IMR-90 (cell line): ENCODE results near the gene FCRL1. TPM values are rescaled to one million over a fixed set of nuclear protein-coding genes. Genes with fewer than 3 reads are reported as not detected.

Experiments
- ATAC-seq: fragments of 200-7000 bp; cut with Tn5 transposase; 2 replicates; pipeline ENCODE4 v1.9.1; 2020; ENCODE audit warnings: low read depth, mild to moderate bottlenecking, moderate library complexity
- BruUV-seq: library from RNA; stranded (reverse); fragments of 400-500 nt; replicated peaks from 2 replicates; lab custom pipeline; 2021; lab: Mats Ljungman, UMichigan
- CTCF ChIA-PET: fragments of 300-600 bp; formaldehyde crosslinking; extraction: SDS; loops from one replicate; lab custom pipeline; 2021; ENCODE audit warnings: antibody characterized with exemption; lab: Yijun Ruan, JAX
- POLR2A ChIA-PET: fragments of 300-600 bp; sonication (Branson Sonifier 250); formaldehyde crosslinking; loops from one replicate; lab custom pipeline; 2022; ENCODE audit warnings: antibody characterized with exemption; ENCODE audit not compliant: unreplicated experiment; lab: Charles Lee
- DNase-seq: peaks from one replicate; pipeline ENCODE4 v3.0.0; 2013
- H2AFZ ChIP-seq: replicated peaks from 2 replicates; pipeline ENCODE3; 2013; ENCODE audit warnings: low read length, mild to moderate bottlenecking; ENCODE audit not compliant: poor library complexity
- H2AK5ac ChIP-seq: 2 replicates; pipeline ENCODE4 v1.6.1; 2013; ENCODE audit warnings: low read depth, low read length, inconsistent platforms
- H2AK9ac ChIP-seq: replicated peaks from 2 replicates; pipeline ENCODE3; 2013; ENCODE audit warnings: mild to moderate bottlenecking, low read depth, low read length, moderate library complexity; ENCODE audit not compliant: poor library complexity
- H2BK120ac ChIP-seq: 2 replicates; pipeline ENCODE4 v1.6.1; 2013; ENCODE audit warnings: low read depth, low read length, inconsistent platforms
- H2BK15ac ChIP-seq: 3 replicates; pipeline ENCODE4 v1.6.1; 2013; ENCODE audit warnings: low read depth, low read length, inconsistent platforms
- H2BK20ac ChIP-seq: 2 replicates; pipeline ENCODE4 v1.6.1; 2013; ENCODE audit warnings: low read depth, mild to moderate bottlenecking, inconsistent platforms, low read length, moderate library complexity
- H2BK5ac ChIP-seq: 2 replicates; pipeline ENCODE4 v1.6.1; 2013; ENCODE audit warnings: mild to moderate bottlenecking, low read depth, low read length, inconsistent platforms; ENCODE audit not compliant: poor library complexity, severe bottlenecking
- H3K14ac ChIP-seq: replicated peaks from 2 replicates; pipeline ENCODE4 v1.6.1; 2013; ENCODE audit warnings: low read depth, low read length, inconsistent platforms
- H3K18ac ChIP-seq: 2 replicates; pipeline ENCODE4 v1.6.1; 2013; ENCODE audit warnings: low read depth, low read length, control low read depth
- H3K23ac ChIP-seq: 2 replicates; pipeline ENCODE4 v1.6.1; 2013; ENCODE audit warnings: low read depth, low read length, inconsistent platforms
- H3K27ac ChIP-seq: 2 replicates; pipeline ENCODE4 v1.5.1; 2013; ENCODE audit warnings: mild to moderate bottlenecking, control low read depth, low read length; ENCODE audit not compliant: insufficient read depth
- H3K27me3 ChIP-seq: 2 replicates; pipeline ENCODE4 v1.6.1; 2013; ENCODE audit warnings: low read length; ENCODE audit not compliant: control insufficient read depth, insufficient read depth
- H3K36me3 ChIP-seq: 2 replicates; pipeline ENCODE4 v1.6.1; 2013; ENCODE audit warnings: low read length, mixed read lengths; ENCODE audit not compliant: control insufficient read depth, insufficient read depth
- H3K4ac ChIP-seq: 2 replicates; pipeline ENCODE4 v1.6.1; 2013; ENCODE audit warnings: low read depth, low read length, inconsistent platforms
- H3K4me1 ChIP-seq: 2 replicates; pipeline ENCODE4 v1.6.1; 2013; ENCODE audit warnings: low read length, mixed read lengths; ENCODE audit not compliant: control insufficient read depth, insufficient read depth
- H3K4me2 ChIP-seq: 2 replicates; pipeline ENCODE4 v1.6.1; 2013; ENCODE audit warnings: low read depth, mild to moderate bottlenecking, control low read depth, low read length, moderate library complexity
- H3K4me3 ChIP-seq: 2 replicates; pipeline ENCODE4 v1.5.1; 2013; ENCODE audit warnings: low read depth, mild to moderate bottlenecking, control low read depth, low read length, moderate library complexity; ENCODE audit not compliant: insufficient read depth
- H3K56ac ChIP-seq: 2 replicates; pipeline ENCODE4 v1.6.1; 2013; ENCODE audit warnings: low read length, inconsistent platforms; ENCODE audit not compliant: insufficient read depth; ENCODE audit errors: extremely low read depth
- H3K79me1 ChIP-seq, 2 experiments: 2 replicates each; pipeline ENCODE4 v1.6.1; 2013; ENCODE audit warnings: low read length in 2 of 2, inconsistent platforms in 1 of 2, low read depth in 1 of 2
- H3K9ac ChIP-seq: 2 replicates; pipeline ENCODE4 v1.6.1; 2013; ENCODE audit warnings: low read depth, low read length, control low read depth
- H3K9me1 ChIP-seq: 2 replicates; pipeline ENCODE4 v1.6.1; 2013; ENCODE audit warnings: low read length, inconsistent platforms; ENCODE audit not compliant: insufficient read depth
- H3K9me3 ChIP-seq: 2 replicates; pipeline ENCODE4 v1.6.1; 2013; ENCODE audit warnings: low read length; ENCODE audit not compliant: control insufficient read depth, insufficient read depth
- H4K20me1 ChIP-seq: 2 replicates; pipeline ENCODE4 v1.6.1; 2013; ENCODE audit warnings: low read length, inconsistent platforms; ENCODE audit not compliant: insufficient read depth
- H4K5ac ChIP-seq: 2 replicates; pipeline ENCODE4 v1.6.1; 2013; ENCODE audit warnings: mild to moderate bottlenecking, low read depth, low read length, control low read depth
- H4K8ac ChIP-seq, 2 experiments: 2 replicates each; pipeline ENCODE4 v1.6.1; 2013; ENCODE audit warnings: low read depth in 2 of 2, low read length in 2 of 2, control low read depth in 1 of 2, inconsistent platforms in 1 of 2
- H4K91ac ChIP-seq: 2 replicates; pipeline ENCODE4 v1.6.1; 2013; ENCODE audit warnings: low read depth, low read length, inconsistent platforms; ENCODE audit not compliant: insufficient read depth
- BHLHE40 ChIP-seq: fragments of 150-350 bp; IDR thresholded peaks from 2 replicates; pipeline ENCODE4 v1.6.1; 2016; ENCODE audit warnings: mild to moderate bottlenecking, low read depth, low read length
- CTCF ChIP-seq: conservative IDR thresholded peaks from 2 replicates; pipeline ENCODE4 v1.5.1; 2012; ENCODE audit warnings: mild to moderate bottlenecking, low read depth, low read length, improper control_type of control experiment
- ELK1 ChIP-seq: fragments of 150-350 bp; IDR thresholded peaks from 2 replicates; pipeline ENCODE4 v1.6.1; 2016; ENCODE audit warnings: low read depth, mild to moderate bottlenecking, low read length, moderate library complexity, borderline replicate concordance
- FOS ChIP-seq: fragments of 150-350 bp; IDR thresholded peaks from 2 replicates; pipeline ENCODE4 v1.6.1; 2016; ENCODE audit warnings: low read depth, low read length
- MAZ ChIP-seq: IDR thresholded peaks from 2 replicates; pipeline ENCODE4 v1.6.1; 2012; ENCODE audit warnings: low read depth, mild to moderate bottlenecking, low read length, improper control_type of control experiment, moderate library complexity, borderline replicate concordance
- MXI1 ChIP-seq: IDR thresholded peaks from 2 replicates; pipeline ENCODE4 v1.6.1; 2012; ENCODE audit warnings: low read depth, mild to moderate bottlenecking, low read length, moderate library complexity, borderline replicate concordance
- RAD21 ChIP-seq: IDR thresholded peaks from 2 replicates; pipeline ENCODE4 v1.6.1; 2012; ENCODE audit warnings: low read length, improper control_type of control experiment
- RCOR1 ChIP-seq: IDR thresholded peaks from 2 replicates; pipeline ENCODE4 v1.6.1; 2012; ENCODE audit warnings: mild to moderate bottlenecking, low read length, improper control_type of control experiment; ENCODE audit not compliant: insufficient replicate concordance
- SMC3 ChIP-seq: fragments of 150-350 bp; IDR thresholded peaks from 2 replicates; pipeline ENCODE4 v1.6.1; 2016; ENCODE audit warnings: low read depth, mild to moderate bottlenecking, antibody characterized with exemption, low read length, moderate library complexity
- USF2 ChIP-seq: fragments of 150-350 bp; IDR thresholded peaks from 2 replicates; pipeline ENCODE4 v1.6.1; 2017; ENCODE audit warnings: mild to moderate bottlenecking, antibody characterized with exemption, low read length, low read depth
- WGBS, 2 experiments: methylation state at CpG; one replicate each; pipeline versions ENCODE4 v1.1.5 to v1.1.7; 2013; ENCODE audit warnings: missing lambda C conversion rate in 2 of 2; ENCODE audit not compliant: insufficient read length in 1 of 2; ENCODE audit errors: extremely low coverage in 2 of 2; 5-methylcytosine and 5-hydroxymethylcytosine counted together
- dilution Hi-C: fragments of 300-500 bp; cut with HindIII; formaldehyde crosslinking; loops from one replicate; pipeline ENCODE4 v1.14.3; 2018; ENCODE audit warnings: low sequenced_read_pairs; ENCODE audit not compliant: unreplicated experiment
- in situ Hi-C: fragments of 300-500 bp; cut with MboI; formaldehyde crosslinking; loops from 3 replicates; pipeline ENCODE4 v1.14.3; 2019; ENCODE audit warnings: low sequenced_read_pairs, inconsistent platforms, mixed read lengths
- intact Hi-C: fragments of 100-400 bp; cut with micrococcal nuclease; formaldehyde crosslinking; loops from 2 replicates; pipeline ENCODE4 v1.10.0; 2022
- polyA plus RNA-seq, 3 experiments: library from polyadenylated mRNA; depleted of rRNA; stranded (reverse); fragments of >200 nt; gene quantifications; 2 replicates each; pipeline ENCODE4 v1.2.3, GENCODE V29; 2012; ENCODE audit warnings: low replicate concordance in 1 of 3
- total RNA-seq: library from RNA; depleted of rRNA; stranded (reverse); fragments of >200 nt; gene quantifications from 2 replicates; pipeline ENCODE4 v1.2.3, GENCODE V29; 2012

The FCRL1 gene
- total and polyA plus RNA-seq, 2 of the 4 experiments (the other 2 are of a cell fraction): not detected

GRCh38 chr1:157856538-157856937 is 36.6 kb upstream of the FCRL1 start:
- H4K5ac ChIP-seq: no peak overlapping the region
- intact Hi-C loops: no loop called here
- no peak overlapping the region for H3K14ac ChIP-seq
- no peak overlapping the region for H2BK15ac ChIP-seq
- no TSS peak for BruUV-seq
- H3K9me1 ChIP-seq: no peaks in the 10 kb centered on the region
- no peaks in the 10 kb centered on the region for H3K79me1 ChIP-seq
- no peak overlapping the region for H2AFZ ChIP-seq
- no peak overlapping the region for H2AK9ac ChIP-seq
- no peak for DNase-seq
- no peak overlapping the region for H3K23ac ChIP-seq
- no peaks in the 10 kb centered on the region for H3K36me3 ChIP-seq
- no peak overlapping the region for H3K4ac ChIP-seq
- no peak overlapping the region for H4K91ac ChIP-seq
- H2AK5ac ChIP-seq: no peak overlapping the region
- TF ChIP-seq MAZ (no peak), BHLHE40 (no peak), USF2 (no peak), SMC3 (no peak), FOS (no peak), ELK1 (no peak), MXI1 (no peak), CTCF (no peak), RAD21 (no peak), RCOR1 (no peak)
- H3K27me3 ChIP-seq: no peaks in the 10 kb centered on the region
- ATAC-seq: no peak
- no peak overlapping the region for H3K18ac ChIP-seq
- ChIA-PET POLR2A (no interaction called here), CTCF (no interaction called here)
- H4K20me1 ChIP-seq: no peaks in the 10 kb centered on the region
- H3K56ac ChIP-seq: no peak overlapping the region
- H3K4me1 ChIP-seq: no peaks in the 10 kb centered on the region
- no peak overlapping the region for H3K4me3 ChIP-seq
- no peak overlapping the region for H4K8ac ChIP-seq
- no peak overlapping the region for H3K27ac ChIP-seq
- no peak overlapping the region for H2BK20ac ChIP-seq
- dilution Hi-C loops: no loop called here
- no peak overlapping the region for H3K4me2 ChIP-seq
- in situ Hi-C loops: no loop called here
- 100% methylated on average over 1 of the region's 2 CpGs; no CpG with 5 or more reads in 1 of the 2 experiments for WGBS, 2 experiments
- H3K9ac ChIP-seq: no peak overlapping the region
- no peaks in the 10 kb centered on the region for H3K9me3 ChIP-seq
- no peak overlapping the region for H2BK5ac ChIP-seq
- H2BK120ac ChIP-seq: no peak overlapping the region
